ENCODE data around the gene RAB35. TPM values are rescaled to one million over a fixed set of nuclear protein-coding genes. Genes with fewer than 3 reads are reported as not detected.

RAB35 gene
- total RNA-seq, 1 experiment from 2014 or later: 31.7 TPM

GRCh38 chr12:120093592-120094355, 22.8 kb downstream of the RAB35 start:
- Histone ChIP-seq H3K4me1 (replicated peaks) (no peaks in the 10 kb centered on the region), H3K27ac (no peak overlapping the region), H3K9me3 (replicated peaks) (no peaks in the 10 kb centered on the region), H3K4me3 (no peak overlapping the region), H3K27me3 (replicated peaks) (no peaks in the 10 kb centered on the region), H3K36me3 (peaks cover 33% of the 10 kb centered on the region)
- no peak for DNase-seq (ENCODE audit: low read depth in 1 of 2, low spot score in 2 of 2)

GRCh38 chr12:120093336-120093591, 23.3 kb downstream of the RAB35 start:
- no peak for DNase-seq (ENCODE audit: low read depth in 1 of 2, low spot score in 2 of 2)
- H3K4me3 ChIP-seq: no peak overlapping the region
- H3K27me3 ChIP-seq (replicated peaks): no peaks in the 10 kb centered on the region
- H3K36me3 ChIP-seq: peaks cover 27% of the 10 kb centered on the region
- H3K9me3 ChIP-seq (replicated peaks): no peaks in the 10 kb centered on the region
- no peak overlapping the region for H3K27ac ChIP-seq
- no peaks in the 10 kb centered on the region for H3K4me1 ChIP-seq (replicated peaks)

- H3K4me3 ChIP-seq: no peak overlapping the region
- no peak for DNase-seq (ENCODE audit: low read depth in 1 of 2, low spot score in 2 of 2)
- H3K27me3 ChIP-seq (replicated peaks): no peaks in the 10 kb centered on the region
- no peaks in the 10 kb centered on the region for H3K9me3 ChIP-seq (replicated peaks)
- H3K27ac ChIP-seq: no peak overlapping the region
- H3K36me3 ChIP-seq: peaks cover 24% of the 10 kb centered on the region
- no peaks in the 10 kb centered on the region; the same call in 1 of the 2 replicates for H3K4me1 ChIP-seq (replicated peaks)
These were observed 23.8 kb downstream of the RAB35 start for GRCh38 chr12:120092551-120093335.

- H3K27me3 ChIP-seq (replicated peaks): no peaks in the 10 kb centered on the region
- peaks cover 14% of the 10 kb centered on the region for H3K36me3 ChIP-seq
- H3K9me3 ChIP-seq (replicated peaks): no peaks in the 10 kb centered on the region
- H3K4me3 ChIP-seq: no peak overlapping the region
- DNase-seq (ENCODE audit: low read depth in 1 of 2, low spot score in 2 of 2): no peak
- no peak overlapping the region for H3K27ac ChIP-seq
- peaks cover 10% of the 10 kb centered on the region for H3K4me1 ChIP-seq (replicated peaks)
These were observed 25.0 kb downstream of the RAB35 start for GRCh38 chr12:120091371-120092090.

GRCh38 chr12:120090626-120091295, 25.8 kb downstream of the RAB35 start:
- Histone ChIP-seq H3K9me3 (replicated peaks) (no peaks in the 10 kb centered on the region), H3K4me1 (replicated peaks) (peaks cover 12% of the 10 kb centered on the region), H3K4me3 (no peak overlapping the region)

GRCh38 chr12:120090206-120090605, 26.3 kb downstream of the RAB35 start:
- H3K4me1 ChIP-seq (replicated peaks): peaks cover 12% of the 10 kb centered on the region
- no peak for DNase-seq (ENCODE audit: low read depth in 1 of 2, low spot score in 2 of 2)
- no peaks in the 10 kb centered on the region for H3K27me3 ChIP-seq (replicated peaks)
- 0 out of 2 replicates have a peak, but pooled peaks cover 5% of the 10 kb centered on the region for H3K36me3 ChIP-seq
- no peaks in the 10 kb centered on the region for H3K9me3 ChIP-seq (replicated peaks)
- H3K27ac ChIP-seq: no peak overlapping the region
- no peak overlapping the region for H3K4me3 ChIP-seq

More at GRCh38 chr12:120090626-120091295, 25.8 kb downstream of the RAB35 start:
- Histone ChIP-seq H3K36me3 (peaks cover 6% of the 10 kb centered on the region; the same call in 1 of the 2 replicates), H3K27ac (no peak overlapping the region), H3K27me3 (replicated peaks) (no peaks in the 10 kb centered on the region)
- no peak for DNase-seq (ENCODE audit: low read depth in 1 of 2, low spot score in 2 of 2)

GRCh38 chr12:120089796-120090195, 26.8 kb downstream of the RAB35 start:
- Histone ChIP-seq H3K27ac (no peak overlapping the region), H3K9me3 (replicated peaks) (no peaks in the 10 kb centered on the region), H3K36me3 (0 out of 2 replicates have a peak, but pooled peaks cover 5% of the 10 kb centered on the region), H3K4me1 (replicated peaks) (peaks cover 12% of the 10 kb centered on the region), H3K27me3 (replicated peaks) (no peaks in the 10 kb centered on the region), H3K4me3 (no peak overlapping the region)
- no peak for DNase-seq (ENCODE audit: low read depth in 1 of 2, low spot score in 2 of 2)

GRCh38 chr12:120089105-120089504, 27.4 kb downstream of the RAB35 start:
- no peak overlapping the region for H3K27ac ChIP-seq
- no peaks in the 10 kb centered on the region for H3K27me3 ChIP-seq (replicated peaks)
- DNase-seq (ENCODE audit: low read depth in 1 of 2, low spot score in 2 of 2): no peak
- H3K4me3 ChIP-seq: no peak overlapping the region
- peaks cover 12% of the 10 kb centered on the region for H3K4me1 ChIP-seq (replicated peaks)
- H3K9me3 ChIP-seq (replicated peaks): no peaks in the 10 kb centered on the region
- 0 out of 2 replicates have a peak, but pooled peaks cover 2% of the 10 kb centered on the region for H3K36me3 ChIP-seq

- Histone ChIP-seq H3K4me3 (peak overlapping the region; percentile 26), H3K27ac (peak overlapping the region; percentile 23; the same call in 1 of the 2 replicates), H3K27me3 (replicated peaks) (no peaks in the 10 kb centered on the region), H3K9me3 (replicated peaks) (no peaks in the 10 kb centered on the region), H3K36me3 (no peaks in the 10 kb centered on the region), H3K4me1 (replicated peaks) (peaks cover 12% of the 10 kb centered on the region)
- peak; percentile 96 to 98 for DNase-seq (ENCODE audit: low read depth in 1 of 2, low spot score in 2 of 2)
These were observed 29.5 kb downstream of the RAB35 start for GRCh38 chr12:120086801-120087621.

GRCh38 chr12:120085920-120086645, 30.5 kb downstream of the RAB35 start:
- H3K27ac ChIP-seq: peak overlapping the region; percentile 23; the same call in 1 of the 2 replicates

GRCh38 chr12:120081641-120082040, 34.9 kb downstream of the RAB35 start:
- DNase-seq (ENCODE audit: low read depth in 1 of 2, low spot score in 2 of 2): no peak
- Histone ChIP-seq H3K4me1 (replicated peaks) (peaks cover 3% of the 10 kb centered on the region), H3K36me3 (no peaks in the 10 kb centered on the region), H3K27ac (no peak overlapping the region), H3K27me3 (replicated peaks) (no peaks in the 10 kb centered on the region), H3K4me3 (no peak overlapping the region), H3K9me3 (replicated peaks) (no peaks in the 10 kb centered on the region)

More at GRCh38 chr12:120085920-120086645, 30.5 kb downstream of the RAB35 start:
- Histone ChIP-seq H3K27me3 (replicated peaks) (no peaks in the 10 kb centered on the region), H3K4me1 (replicated peaks) (peaks cover 12% of the 10 kb centered on the region), H3K36me3 (no peaks in the 10 kb centered on the region), H3K4me3 (no peak overlapping the region), H3K9me3 (replicated peaks) (no peaks in the 10 kb centered on the region)
- no peak for DNase-seq (ENCODE audit: low read depth in 1 of 2, low spot score in 2 of 2)
